ENCODE data around the gene CGNL1. TPM values are rescaled to one million over a fixed set of nuclear protein-coding genes. Genes with fewer than 3 reads are reported as not detected.

Gene CGNL1
- total and polyA plus RNA-seq, 7 donors = 0.18 to 2.2 (median 0.37) TPM

DNA sequence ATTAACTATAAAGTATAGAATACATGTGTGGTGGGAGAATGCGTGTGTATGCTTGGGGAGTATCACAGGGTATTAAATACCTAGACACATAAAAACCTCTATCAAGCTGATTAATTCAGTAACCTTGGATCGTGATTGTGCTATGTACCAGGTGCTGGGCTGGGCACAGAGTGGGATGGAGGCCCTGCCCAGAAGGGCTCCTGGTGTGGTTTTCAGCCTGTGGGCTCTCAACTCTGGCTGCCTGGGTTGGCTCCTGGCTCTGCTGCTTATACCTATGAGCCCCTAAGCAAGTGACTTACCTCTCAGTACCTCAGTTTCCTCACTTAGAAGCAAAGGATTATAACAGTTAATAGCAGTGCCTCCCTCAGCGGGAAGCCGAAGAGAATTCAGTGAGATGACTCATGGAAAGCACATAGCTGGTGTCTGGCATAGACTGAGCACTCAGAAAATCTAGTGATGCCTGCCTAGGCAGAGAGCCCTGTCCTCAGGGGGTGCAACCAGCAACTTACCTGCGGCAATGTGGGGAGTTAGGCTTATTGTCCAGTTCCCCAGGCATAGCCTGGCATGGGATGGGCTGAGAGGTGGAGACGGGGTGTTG, 124.8 kb downstream of the CGNL1 start:
- no peak for TF ChIP-seq CTCF (IDR thresholded peaks at IDR 0.05)
- Histone ChIP-seq H3K9me3 (no peaks in the 10 kb centered on the region), H3K4me3 (no peak overlapping the region), H3K27ac (no peak overlapping the region), H3K27me3 (ENCODE audit: insufficient read depth in 3 of 3, low read length in 2 of 3) (no peaks in the 10 kb centered on the region), H3K36me3 (ENCODE audit: insufficient read depth in 1 of 2, low read depth in 1 of 2) (no peaks in the 10 kb centered on the region), H3K4me1 (no peaks in the 10 kb centered on the region)
- ATAC-seq (no peak), DNase-seq (no peak)
- WGBS, 3 donors = 88 to 91% (median 89%) methylated on average over 5 to 6 of the region's 6 CpGs
- intact Hi-C loops (cut with DNase I) = no loop called here

GRCh38 chr15:57502116-57502515, 125.8 kb downstream of the CGNL1 start:
- H3K9me3 ChIP-seq = no peaks in the 10 kb centered on the region
- H3K4me3 ChIP-seq = no peak overlapping the region
- WGBS, 3 donors = 34 to 55% (median 39%) methylated on average over 2 of the region's 2 CpGs
- H3K27ac ChIP-seq = no peak overlapping the region
- TF ChIP-seq CTCF (IDR thresholded peaks at IDR 0.05) = no peak
- DNase-seq (no peak), ATAC-seq (no peak)
- no peaks in the 10 kb centered on the region for H3K27me3 ChIP-seq (ENCODE audit: insufficient read depth in 3 of 3, low read length in 2 of 3)
- H3K36me3 ChIP-seq (ENCODE audit: insufficient read depth in 1 of 2, low read depth in 1 of 2) = no peaks in the 10 kb centered on the region
- intact Hi-C loops (cut with DNase I) = no loop called here
- no peaks in the 10 kb centered on the region for H3K4me1 ChIP-seq

DNA sequence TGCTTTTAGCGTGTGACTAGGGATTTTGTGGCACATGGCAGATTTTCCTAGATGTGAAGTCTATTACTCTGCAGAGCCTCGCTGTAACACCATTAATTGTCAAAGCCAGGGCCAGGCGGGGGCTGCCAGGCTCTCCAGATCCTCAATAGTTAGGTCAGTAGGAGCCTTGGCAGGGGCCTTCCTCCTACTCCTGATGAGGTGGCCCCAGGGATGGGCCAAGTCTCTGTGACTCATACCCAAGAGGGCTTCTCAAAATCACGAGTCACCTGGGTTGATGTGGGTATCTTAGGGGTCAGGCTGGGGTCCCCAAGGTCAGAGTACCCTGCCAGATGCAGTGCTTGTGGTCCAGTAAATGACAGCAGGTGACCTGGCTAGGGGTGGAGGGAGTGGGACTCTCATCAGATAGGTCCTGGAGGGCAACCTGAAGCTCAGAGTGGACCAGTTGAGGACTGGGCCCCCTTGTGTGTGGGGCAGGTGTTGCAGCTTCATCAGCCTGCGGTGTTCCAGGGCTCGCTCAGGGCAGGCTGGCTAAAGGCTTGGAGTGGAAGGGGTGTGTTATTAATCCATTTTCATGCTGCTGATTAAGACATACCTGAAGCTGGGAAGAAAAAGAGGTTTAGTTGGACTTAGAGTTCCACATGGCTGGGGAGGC, 126.9 kb downstream of the CGNL1 start:
- no peaks in the 10 kb centered on the region for H3K4me1 ChIP-seq
- ATAC-seq (no peak), DNase-seq (no peak)
- H3K36me3 ChIP-seq (ENCODE audit: insufficient read depth in 1 of 2, low read depth in 1 of 2) = no peaks in the 10 kb centered on the region
- H3K27me3 ChIP-seq (ENCODE audit: insufficient read depth in 3 of 3, low read length in 2 of 3) = no peaks in the 10 kb centered on the region
- no peaks in the 10 kb centered on the region for H3K9me3 ChIP-seq
- intact Hi-C loops (cut with DNase I) = no loop called here
- WGBS, 3 donors = 93 to 96% (median 94%) methylated on average over 6 of the region's 6 CpGs
- no peak overlapping the region for H3K4me3 ChIP-seq
- no peak for TF ChIP-seq CTCF (IDR thresholded peaks at IDR 0.05)
- no peak overlapping the region for H3K27ac ChIP-seq

DNA sequence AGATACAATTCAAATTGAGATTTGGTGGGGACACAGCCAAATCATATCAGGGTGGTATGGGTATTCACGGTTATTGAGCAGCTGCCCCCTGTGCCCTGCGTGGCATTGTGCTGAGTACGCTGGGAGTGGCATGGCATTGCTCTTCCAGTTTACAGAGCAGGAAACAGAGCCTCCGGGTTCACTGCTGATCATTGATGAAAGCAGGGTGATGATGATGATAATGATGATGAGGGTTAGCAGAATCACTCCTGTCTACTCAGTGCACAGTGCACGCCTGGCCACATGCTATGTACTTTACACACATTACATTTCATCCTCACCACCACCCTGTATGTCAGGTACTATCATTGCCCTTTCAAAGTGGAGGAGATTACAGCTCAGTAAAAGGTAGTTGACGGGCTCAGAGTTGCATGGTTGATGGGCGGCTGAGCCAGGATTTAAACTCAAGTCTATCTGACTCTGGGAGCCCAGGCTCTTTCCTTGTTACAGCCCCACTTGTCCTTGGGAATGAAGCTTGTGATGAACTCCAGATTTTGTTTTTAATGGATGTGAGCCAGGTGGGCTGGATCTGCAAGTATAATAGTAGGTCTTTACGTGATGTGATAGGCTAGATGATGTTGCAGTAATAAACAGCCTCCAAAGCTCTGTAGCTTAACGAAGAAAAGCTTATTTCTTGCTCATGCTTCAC, 127.8 kb downstream of the CGNL1 start:
- H3K27me3 ChIP-seq (ENCODE audit: insufficient read depth in 3 of 3, low read length in 2 of 3) = no peaks in the 10 kb centered on the region
- ATAC-seq = no peak
- no peak overlapping the region for H3K27ac ChIP-seq
- no peaks in the 10 kb centered on the region for H3K9me3 ChIP-seq
- H3K36me3 ChIP-seq (ENCODE audit: insufficient read depth in 1 of 2, low read depth in 1 of 2) = no peaks in the 10 kb centered on the region
- no peak for TF ChIP-seq CTCF (IDR thresholded peaks at IDR 0.05)
- no peaks in the 10 kb centered on the region for H3K4me1 ChIP-seq
- intact Hi-C loops (cut with DNase I) = no loop called here
- WGBS, 3 donors = 88 to 92% (median 89%) methylated on average over 9 of the region's 9 CpGs
- no peak for DNase-seq
- no peak overlapping the region for H3K4me3 ChIP-seq
